HepG2 (cell line): ENCODE data around the gene NSUN2.

ENCODE experiments used
- CEBPB ChIP-seq: IDR thresholded peaks from 2 replicates; pipeline ENCODE4 v1.6.1; 2011; ENCODE audit warnings: low read depth, low read length, improper control_type of control experiment, borderline replicate concordance
- CREB1 ChIP-seq, 2 experiments: fragments of 450-650 bp in 1 of 2; IDR thresholded peaks; 2 replicates each; pipeline ENCODE4 v1.6.1; 2016 to 2017; ENCODE audit warnings: control low read depth in 1 of 2, mild to moderate bottlenecking in 1 of 2, missing compliant biosample characterization in 1 of 2, missing genetic modification characterization in 1 of 2
- CTCF ChIP-seq: sonication (generic); formaldehyde crosslinking; IDR thresholded peaks from 2 replicates; pipeline ENCODE4 v1.5.0; 2020; ENCODE audit warnings: mild to moderate bottlenecking, missing genetic modification reagents, moderate library complexity
- EP300 ChIP-seq, 3 experiments: sonication (generic) in 1 of 3; formaldehyde crosslinking in 1 of 3; IDR thresholded peaks; 2 replicates each; pipeline versions ENCODE4 v1.5.1 to v1.6.1; 2011 to 2020; ENCODE audit warnings: low read depth in 2 of 3, low read length in 2 of 3, borderline replicate concordance in 1 of 3, improper control_type of control experiment in 1 of 3, mild to moderate bottlenecking in 1 of 3, missing genetic modification reagents in 1 of 3, moderate library complexity in 1 of 3
- ETV5 ChIP-seq: IDR thresholded peaks from 2 replicates; pipeline ENCODE4 v1.6.1; 2018; ENCODE audit warnings: missing biosample characterization, missing genetic modification reagents, inconsistent platforms, borderline replicate concordance
- HMG20A ChIP-seq: IDR thresholded peaks from 2 replicates; pipeline ENCODE4 v1.6.1; 2016; ENCODE audit warnings: borderline replicate concordance
- NFE2L1 ChIP-seq: sonication (generic); formaldehyde crosslinking; IDR thresholded peaks from 2 replicates; pipeline ENCODE4 v1.4.0; 2020; ENCODE audit warnings: missing genetic modification reagents, mild to moderate bottlenecking, borderline replicate concordance
- POLR2AphosphoS5 ChIP-seq: IDR thresholded peaks from 2 replicates; pipeline ENCODE4 v1.6.1; 2012; ENCODE audit warnings: low read depth, low read length
- SMARCC2 ChIP-seq: fragments of 450-650 bp; IDR thresholded peaks from 2 replicates; pipeline ENCODE4 v1.6.1; 2017; ENCODE audit warnings: antibody characterized with exemption, mild to moderate bottlenecking
- SMC3 ChIP-seq: IDR thresholded peaks from 2 replicates; pipeline ENCODE4 v1.6.1; 2011; ENCODE audit warnings: low read length, improper control_type of control experiment
- TEAD3 ChIP-seq: optimal IDR thresholded peaks from 2 replicates; pipeline ENCODE3; 2016; ENCODE audit warnings: borderline replicate concordance
- USF2 ChIP-seq, 2 experiments: sonication (generic) in 1 of 2; formaldehyde crosslinking in 1 of 2; IDR thresholded peaks; 2 replicates each; pipeline versions ENCODE4 v1.5.1 to v1.6.1; 2011 to 2020; ENCODE audit warnings: borderline replicate concordance in 1 of 2, low read depth in 1 of 2, low read length in 1 of 2, mild to moderate bottlenecking in 1 of 2, missing genetic modification reagents in 1 of 2, moderate library complexity in 1 of 2
- ZBTB38 ChIP-seq: sonication (generic); formaldehyde crosslinking; IDR thresholded peaks from 2 replicates; pipeline ENCODE4 v1.5.1; 2020; ENCODE audit warnings: mild to moderate bottlenecking, missing genetic modification reagents
- ZNF121 ChIP-seq: sonication (generic); formaldehyde crosslinking; IDR thresholded peaks from 2 replicates; pipeline ENCODE4 v1.5.0; 2020; ENCODE audit warnings: mild to moderate bottlenecking, missing genetic modification reagents

GRCh38 chr5:6673031-6673430 is 40.2 kb upstream of the NSUN2 start:
- no peak for TF ChIP-seq EP300 (IDR thresholded peaks at IDR 0.05; ENCODE audit: low read depth in 2 of 2, low read length in 2 of 2)
- no peak for TF ChIP-seq EP300 (CRISPR knock-in tag; IDR thresholded peaks at IDR 0.05; ENCODE audit: borderline replicate concordance)
- TF ChIP-seq CEBPB = no peak
- no peak for TF ChIP-seq ZBTB38
- no peak for TF ChIP-seq POLR2AphosphoS5
- no peak for TF ChIP-seq CTCF (CRISPR knock-in tag)
- no peak for TF ChIP-seq ZNF121 (CRISPR knock-in tag)
- no peak for TF ChIP-seq SMC3
- TF ChIP-seq CREB1 (IDR thresholded peaks at IDR 0.05) = no peak
- no peak for TF ChIP-seq CREB1 (CRISPR knock-in tag; IDR thresholded peaks at IDR 0.05)
- no peak for TF ChIP-seq ETV5 (CRISPR knock-in tag)
- no peak for TF ChIP-seq USF2 (IDR thresholded peaks at IDR 0.05; ENCODE audit: low read depth, low read length)
- no peak for TF ChIP-seq USF2 (CRISPR knock-in tag; IDR thresholded peaks at IDR 0.05; ENCODE audit: borderline replicate concordance)
- no peak for TF ChIP-seq NFE2L1 (CRISPR knock-in tag)
- TF ChIP-seq TEAD3 = no peak
- TF ChIP-seq HMG20A = no peak
- no peak for TF ChIP-seq SMARCC2
